HCT116 (cell line): ENCODE results near the gene PRDX6.

Source experiments
- CTCF ChIP-seq, 3 experiments: fragments of 200-600 bp in 1 of 3; sonication (generic) in 1 of 3; IDR thresholded peaks in 2 of 3; conservative IDR thresholded peaks in 1 of 3; 2 replicates each; pipeline ENCODE4 v1.5.1; 2012 to 2017; ENCODE audit warnings: low read depth in 2 of 3, low read length in 2 of 3, antibody characterized with exemption in 1 of 3, borderline replicate concordance in 1 of 3, control low read depth in 1 of 3, mild to moderate bottlenecking in 1 of 3, mixed read lengths in 1 of 3, mixed run types in 1 of 3, moderate library complexity in 1 of 3; ENCODE audit not compliant: insufficient read depth in 1 of 3
- JUND ChIP-seq: IDR thresholded peaks from 2 replicates; pipeline ENCODE4 v1.6.1; 2012
- POLR2A ChIP-seq: IDR thresholded peaks from 2 replicates; pipeline ENCODE4 v1.7.0; 2011; ENCODE audit warnings: borderline replicate concordance; ENCODE audit not compliant: insufficient read depth, insufficient read length; ENCODE audit errors: extremely low read depth

DNA sequence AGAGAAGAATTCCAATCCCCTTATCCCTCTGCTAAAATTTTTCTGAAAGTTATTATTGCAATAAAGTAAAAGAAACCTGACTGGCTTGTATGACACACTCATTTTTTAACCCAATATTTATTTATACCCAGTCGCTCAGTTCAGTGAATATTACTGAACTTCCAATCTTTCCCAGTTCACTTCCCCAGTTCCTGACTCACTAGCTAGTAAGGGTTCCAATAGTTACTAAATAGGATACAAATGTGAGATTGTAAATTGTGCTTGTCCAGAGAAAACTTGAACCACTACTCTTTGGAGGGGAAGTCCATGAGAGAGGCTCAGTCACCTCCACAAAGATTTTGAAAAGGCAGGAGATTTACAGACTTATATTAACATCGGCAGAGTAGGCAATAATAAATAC is 31.4 kb downstream of the PRDX6 start:
- TF ChIP-seq CTCF (IDR thresholded peaks at IDR 0.05 in 2 of 3, conservative IDR thresholded peaks at IDR 0.05 in 1 of 3; ENCODE audit: borderline replicate concordance in 1 of 3, insufficient read depth in 1 of 3, low read depth in 2 of 3, low read length in 2 of 3) (no peak), JUND (no peak), POLR2A (no peak)
